OCI-LY3 (cell line): ENCODE measurements around the gene SETDB1.

Experiments used
- H2AFZ ChIP-seq: fragments of 200-600, 300-600 bp; shearing (Covaris generic); 2 replicates; pipeline ENCODE4 v1.6.0; 2014; ENCODE audit warnings: antibody characterized with exemption, low read depth, low read length
- H3K27ac ChIP-seq: fragments of 200-600, 300-600 bp; sonication (generic); 2 replicates; pipeline ENCODE4 v1.5.1; 2014; ENCODE audit warnings: mild to moderate bottlenecking, low read length, moderate library complexity, mixed read lengths
- H3K27me3 ChIP-seq: fragments of 200-600, 300-600 bp; sonication (generic); 2 replicates; pipeline ENCODE4 v1.6.1; 2014; ENCODE audit warnings: low read depth, low read length, mixed read lengths
- H3K36me3 ChIP-seq: fragments of 200-600, 300-600 bp; sonication (generic); replicated peaks from 2 replicates; pipeline ENCODE3; 2014; ENCODE audit warnings: low read depth, low read length, mixed read lengths
- H3K4me1 ChIP-seq: fragments of 300-600, 200-600 bp; sonication (generic); 2 replicates; pipeline ENCODE4 v1.6.1; 2014; ENCODE audit warnings: low read length, mixed read lengths
- H3K4me2 ChIP-seq: fragments of 200-600, 300-600 bp; sonication (generic); 2 replicates; pipeline ENCODE4 v1.6.1; 2014; ENCODE audit warnings: low read length, mixed read lengths
- H3K4me3 ChIP-seq: fragments of 300-600, 200-600 bp; sonication (generic); 2 replicates; pipeline ENCODE4 v1.5.1; 2014; ENCODE audit warnings: antibody characterized with exemption, mild to moderate bottlenecking, low read length, moderate library complexity
- H3K79me2 ChIP-seq: fragments of 300-600, 200-600 bp; shearing (Covaris generic); 2 replicates; pipeline ENCODE4 v1.6.1; 2014; ENCODE audit warnings: mild to moderate bottlenecking, low read length, mixed read lengths
- H3K9ac ChIP-seq: fragments of 300-600, 200-600 bp; shearing (Covaris generic); 2 replicates; pipeline ENCODE4 v1.6.0; 2014; ENCODE audit warnings: mild to moderate bottlenecking, low read length, moderate library complexity
- H3K9me3 ChIP-seq: fragments of 200-600, 300-600 bp; shearing (Covaris generic); 2 replicates; pipeline ENCODE4 v1.6.1; 2014; ENCODE audit warnings: low read length, mixed read lengths; ENCODE audit not compliant: insufficient read depth
- H4K20me1 ChIP-seq: fragments of 200-600, 300-600 bp; sonication (generic); 2 replicates; pipeline ENCODE4 v1.6.1; 2016; ENCODE audit warnings: low read length, mixed read lengths; ENCODE audit not compliant: insufficient read depth
- EZH2phosphoT487 ChIP-seq: fragments of 200-600 bp; shearing (Covaris generic); IDR thresholded peaks from 2 replicates; pipeline ENCODE4 v1.6.1; 2018; ENCODE audit warnings: antibody characterized with exemption, mixed run types, low read depth
- TF ChIP-seq, protein P1 (sequence below): fragments of 200-600, 300-600 bp; sonication (generic); IDR thresholded peaks from 2 replicates; pipeline ENCODE4 v1.5.1; 2014; ENCODE audit warnings: antibody characterized with exemption, low read length, low read depth

The SETDB1 gene

GRCh38 chr1:150981177-150981804 is 55.1 kb downstream of the SETDB1 start:
- Histone ChIP-seq H4K20me1 (no peaks in the 10 kb centered on the region), H3K4me2 (no peak overlapping the region), H2AFZ (no peak overlapping the region), H3K4me1 (peaks cover 27% of the 10 kb centered on the region), H3K79me2 (no peaks in the 10 kb centered on the region), H3K9me3 (no peaks in the 10 kb centered on the region), H3K27ac (no peak overlapping the region), H3K9ac (no peak overlapping the region), H3K36me3 (no peaks in the 10 kb centered on the region), H3K27me3 (no peaks in the 10 kb centered on the region), H3K4me3 (no peak overlapping the region)
- TF ChIP-seq, protein P1, sequence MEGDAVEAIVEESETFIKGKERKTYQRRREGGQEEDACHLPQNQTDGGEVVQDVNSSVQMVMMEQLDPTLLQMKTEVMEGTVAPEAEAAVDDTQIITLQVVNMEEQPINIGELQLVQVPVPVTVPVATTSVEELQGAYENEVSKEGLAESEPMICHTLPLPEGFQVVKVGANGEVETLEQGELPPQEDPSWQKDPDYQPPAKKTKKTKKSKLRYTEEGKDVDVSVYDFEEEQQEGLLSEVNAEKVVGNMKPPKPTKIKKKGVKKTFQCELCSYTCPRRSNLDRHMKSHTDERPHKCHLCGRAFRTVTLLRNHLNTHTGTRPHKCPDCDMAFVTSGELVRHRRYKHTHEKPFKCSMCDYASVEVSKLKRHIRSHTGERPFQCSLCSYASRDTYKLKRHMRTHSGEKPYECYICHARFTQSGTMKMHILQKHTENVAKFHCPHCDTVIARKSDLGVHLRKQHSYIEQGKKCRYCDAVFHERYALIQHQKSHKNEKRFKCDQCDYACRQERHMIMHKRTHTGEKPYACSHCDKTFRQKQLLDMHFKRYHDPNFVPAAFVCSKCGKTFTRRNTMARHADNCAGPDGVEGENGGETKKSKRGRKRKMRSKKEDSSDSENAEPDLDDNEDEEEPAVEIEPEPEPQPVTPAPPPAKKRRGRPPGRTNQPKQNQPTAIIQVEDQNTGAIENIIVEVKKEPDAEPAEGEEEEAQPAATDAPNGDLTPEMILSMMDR, result no peak
- TF ChIP-seq EZH2phosphoT487, result no peak

DNA sequence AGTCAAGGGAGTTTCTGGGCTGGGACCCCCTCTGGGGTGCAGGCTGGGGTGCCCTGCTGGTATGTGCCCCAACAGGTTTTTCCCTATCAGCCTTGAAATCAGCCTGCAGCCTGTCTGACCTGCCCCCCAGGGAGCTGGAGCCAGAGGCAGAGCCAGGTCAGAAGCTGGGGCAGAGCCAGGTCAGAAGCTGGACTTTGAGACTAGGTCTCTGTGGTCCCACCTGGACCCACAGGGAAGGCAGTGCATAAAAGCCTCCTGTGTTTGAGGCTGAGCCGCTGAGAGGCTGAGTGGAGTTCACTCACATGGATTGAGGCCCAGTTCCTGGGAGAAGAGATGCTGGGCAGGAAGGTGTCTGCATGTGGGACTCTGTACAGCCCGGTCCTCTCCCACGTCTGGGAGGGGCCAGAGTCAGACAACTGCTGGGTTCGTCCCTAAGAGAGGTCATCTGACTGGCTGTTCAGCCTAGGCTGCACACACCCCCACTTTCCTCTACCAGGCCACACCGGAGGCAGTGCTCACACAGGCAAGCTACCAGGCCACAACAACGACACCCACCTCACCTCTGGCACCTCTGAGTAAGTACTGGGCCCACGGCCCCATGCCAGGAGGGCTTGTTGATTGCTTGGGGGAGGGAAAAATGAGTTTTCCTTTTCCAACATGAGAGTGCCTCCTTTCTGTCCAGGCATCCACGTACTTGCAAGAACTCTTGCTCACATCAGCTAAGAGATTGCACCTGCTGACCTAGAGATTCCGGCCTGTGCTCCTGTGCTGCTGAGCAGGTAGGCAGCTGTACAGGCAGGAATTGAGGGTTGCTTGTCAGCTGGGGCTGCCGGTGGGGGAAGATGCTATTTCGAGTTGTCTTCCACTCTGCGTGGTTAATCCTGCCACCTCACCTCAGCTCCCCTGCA is 55.9 kb downstream of the SETDB1 start, which contains the start of gene ANXA9:
TSS of gene ANXA9 (plus strand) at position 488 of the 908 bp plus-strand sequence. CDS start 814 bp downstream, outside the sequence.
- H3K36me3 ChIP-seq, result no peaks in the 10 kb centered on the region
- H3K9me3 ChIP-seq, result no peaks in the 10 kb centered on the region
- no peak within 1 kb of the TSS for H2AFZ ChIP-seq
- H3K4me3 ChIP-seq, result no peak within 1 kb of the TSS
- no peaks in the 10 kb centered on the region for H4K20me1 ChIP-seq
- no peak within 1 kb of the TSS for H3K27ac ChIP-seq
- H3K9ac ChIP-seq, result no peak within 1 kb of the TSS
- H3K27me3 ChIP-seq, result no peaks in the 10 kb centered on the region
- TF ChIP-seq, protein P1, result no peak
- TF ChIP-seq EZH2phosphoT487, result no peak
- H3K4me2 ChIP-seq, result no peak within 1 kb of the TSS
- H3K79me2 ChIP-seq, result no peaks in the 10 kb centered on the region
- H3K4me1 ChIP-seq, result peaks cover 20% of the 10 kb centered on the region

GRCh38 chr1:150985179-150985825 is 59.1 kb downstream of the SETDB1 start:
- Histone ChIP-seq H3K4me1 (no peaks in the 10 kb centered on the region), H3K9ac (no peak overlapping the region), H3K4me3 (no peak overlapping the region), H3K9me3 (no peaks in the 10 kb centered on the region), H3K4me2 (no peak overlapping the region), H4K20me1 (no peaks in the 10 kb centered on the region), H3K36me3 (no peaks in the 10 kb centered on the region), H3K79me2 (no peaks in the 10 kb centered on the region), H3K27ac (no peak overlapping the region), H2AFZ (no peak overlapping the region), H3K27me3 (no peaks in the 10 kb centered on the region)
- TF ChIP-seq, protein P1, result no peak
- no peak for TF ChIP-seq EZH2phosphoT487

DNA sequence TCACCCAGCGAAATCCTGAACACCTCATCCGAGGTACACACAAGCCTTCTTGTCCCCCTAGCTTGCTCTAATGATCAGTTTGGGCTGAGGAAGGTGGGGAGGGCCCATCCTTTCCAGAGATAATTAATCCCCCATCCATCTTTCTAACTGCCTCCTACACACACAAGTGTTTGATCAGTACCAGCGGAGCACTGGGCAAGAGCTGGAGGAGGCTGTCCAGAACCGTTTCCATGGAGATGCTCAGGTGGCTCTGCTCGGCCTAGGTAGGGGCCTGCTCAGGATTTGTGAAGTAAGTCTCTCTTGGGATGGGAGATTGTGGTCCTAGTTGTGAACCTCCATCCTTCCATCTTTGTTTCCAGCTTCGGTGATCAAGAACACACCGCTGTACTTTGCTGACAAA is 61.8 kb downstream of the SETDB1 start:
- Histone ChIP-seq H3K4me1 (no peaks in the 10 kb centered on the region), H3K9me3 (no peaks in the 10 kb centered on the region), H3K27me3 (no peaks in the 10 kb centered on the region), H2AFZ (no peak overlapping the region), H3K27ac (no peak overlapping the region), H3K4me3 (no peak overlapping the region), H3K79me2 (no peaks in the 10 kb centered on the region), H3K4me2 (no peak overlapping the region), H3K36me3 (no peaks in the 10 kb centered on the region), H4K20me1 (no peaks in the 10 kb centered on the region), H3K9ac (no peak overlapping the region)
- TF ChIP-seq, protein P1, result no peak
- no peak for TF ChIP-seq EZH2phosphoT487
